COLO668 (cell line): ENCODE measurements around the gene AWAT1.
"Not testable (repeated sequence)": the region's sequence is repeated elsewhere in the genome, so short reads cannot be mapped to it uniquely, and the experiment has no call there.

ENCODE experiments used
- DNase-seq: peaks from one replicate; lab custom pipeline; 2025; ENCODE audit not compliant: unreplicated experiment; lab: John Stamatoyannopoulos, UW

Gene AWAT1

GRCh38 chrX:70260104-70260503 is 25.6 kb downstream of the AWAT1 start, which contains the start of gene P2RY4:
Gene P2RY4, minus strand, starts transcription at chrX:70260204. Its CDS starts 580 bp downstream, at chrX:70259624.
- DNase-seq: no peak

- DNase-seq: peak; percentile 74
These were observed 28.6 kb downstream of the AWAT1 start for GRCh38 chrX:70262952-70263567.

- DNase-seq: no peak
These were observed 30.3 kb downstream of the AWAT1 start for GRCh38 chrX:70264784-70265183.

- DNase-seq: no peak
These were observed 33.6 kb downstream of the AWAT1 start, which contains the start of gene ARR3 for GRCh38 chrX:70268034-70268433. Gene ARR3, plus strand, starts transcription at chrX:70268334. Its CDS starts 1,052 bp downstream, at chrX:70269386.

- not testable (repeated sequence) for DNase-seq
These were observed 39.6 kb downstream of the AWAT1 start for GRCh38 chrX:70274029-70274428.

- DNase-seq: no peak
These were observed 44.6 kb downstream of the AWAT1 start for GRCh38 chrX:70279081-70279480.

GRCh38 chrX:70280573-70280972 is 46.1 kb downstream of the AWAT1 start:
- DNase-seq: no peak

- DNase-seq: no peak
These were observed 47.5 kb downstream of the AWAT1 start, which contains the start of gene RAB41 for GRCh38 chrX:70281951-70282350. Gene RAB41, plus strand, starts transcription at chrX:70282172. Its CDS starts 46 bp downstream, at chrX:70282218.

GRCh38 chrX:70289168-70289792 is 54.8 kb downstream of the AWAT1 start:
- DNase-seq: no peak
